ENCODE data around the gene KCNJ14.
"Not testable (repeated sequence)": the region's sequence is repeated elsewhere in the genome, so short reads cannot be mapped to it uniquely, and the experiment has no call there.

Gene KCNJ14

DNA sequence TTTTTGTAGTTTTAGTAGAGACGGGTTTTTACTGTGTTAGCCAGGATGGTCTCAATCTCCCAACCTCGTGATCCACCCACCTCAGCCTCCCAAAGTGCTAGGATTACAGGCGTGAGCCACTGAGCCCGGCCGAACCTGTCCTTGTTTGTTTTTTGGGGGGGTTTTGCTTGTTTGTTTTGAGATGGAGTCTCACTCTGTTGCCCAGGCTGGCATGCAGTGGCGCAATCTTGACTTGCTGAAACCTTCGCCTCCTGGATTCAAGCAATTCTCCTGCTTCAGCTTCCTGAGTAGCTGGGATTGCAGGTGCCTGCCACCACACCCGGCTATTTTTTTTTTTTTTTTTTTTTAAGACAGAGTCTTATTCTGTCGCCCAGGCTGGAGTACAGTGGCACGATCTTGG is 31.3 kb downstream of the KCNJ14 start:
- DNase-seq = not testable (repeated sequence)

- DNase-seq = no peak
Observed at GRCh38 chr19:48487544-48487943, 32.2 kb downstream of the KCNJ14 start.

- DNase-seq = peak in 6 of 56 donors; percentile 3 to 40 (median 10)
Observed at GRCh38 chr19:48487948-48488347, 32.6 kb downstream of the KCNJ14 start.

DNA sequence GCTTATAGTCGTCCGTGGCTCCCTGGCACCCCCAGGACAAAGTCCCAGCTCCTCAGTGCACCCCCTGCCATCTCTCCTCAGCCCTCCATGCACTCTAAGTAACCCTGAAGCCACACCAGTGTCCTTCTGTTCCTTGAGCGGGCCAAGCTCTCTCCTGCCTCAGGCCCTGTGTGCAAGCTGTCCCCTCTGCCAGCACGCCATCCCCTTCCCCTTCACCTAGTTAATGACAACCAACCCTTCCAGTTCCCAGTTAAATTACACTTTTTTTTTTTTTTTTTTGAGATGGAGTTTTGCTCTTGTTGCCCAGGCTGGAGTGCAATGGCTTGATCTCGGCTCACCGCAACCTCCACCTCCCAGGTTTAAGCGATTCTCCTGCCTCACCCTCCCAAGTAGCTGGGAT is 33.1 kb downstream of the KCNJ14 start:
- DNase-seq = not testable (repeated sequence)

- DNase-seq = peak in 39 of 56 donors; percentile 2 to 59 (median 21)
Observed at GRCh38 chr19:48489608-48490216, 34.3 kb downstream of the KCNJ14 start.

DNA sequence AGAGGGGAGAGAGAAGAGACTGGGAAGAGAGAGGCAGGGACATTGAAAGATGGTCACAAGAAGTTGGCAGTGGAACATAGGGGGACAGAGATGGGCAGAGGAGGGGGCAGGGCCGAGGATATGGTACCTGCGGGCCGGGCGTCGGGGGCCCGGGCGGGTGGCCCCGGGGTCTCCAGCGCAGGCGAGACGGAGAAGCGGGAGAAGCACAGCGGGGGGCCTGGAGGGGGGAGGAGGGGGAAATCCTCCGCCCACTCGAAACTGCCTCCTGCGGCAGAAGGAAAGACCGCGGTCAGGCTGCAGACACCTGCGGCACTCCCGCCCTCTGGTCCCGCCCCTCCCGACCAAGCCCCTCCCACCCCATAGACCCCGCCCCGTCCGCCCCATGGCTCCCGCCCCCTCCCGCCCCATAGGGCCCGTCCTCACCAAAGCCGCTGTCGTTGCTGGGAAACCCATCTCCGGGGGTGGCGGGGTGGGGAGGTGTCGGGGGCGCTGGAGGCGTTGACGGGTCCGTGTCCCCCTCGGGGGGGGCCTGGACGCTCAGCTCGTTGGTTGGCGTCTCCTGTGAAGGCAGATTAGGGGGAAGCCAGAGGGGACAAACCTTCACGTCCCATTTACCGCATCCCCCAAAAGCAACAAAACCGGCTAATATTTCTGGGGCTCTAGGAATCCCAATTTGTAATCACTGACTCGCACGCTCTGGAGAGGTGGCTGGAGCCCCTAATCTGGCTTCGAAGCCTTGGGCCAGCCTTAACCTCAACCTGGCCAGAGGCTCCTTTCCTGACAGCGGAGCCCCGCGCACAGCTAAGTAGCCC is 35.8 kb downstream of the KCNJ14 start:
- peak in 9 of 56 donors; percentile 13 to 40 (median 24) for DNase-seq

GRCh38 chr19:48491793-48492123 is 36.4 kb downstream of the KCNJ14 start:
- DNase-seq = no peak

DNA sequence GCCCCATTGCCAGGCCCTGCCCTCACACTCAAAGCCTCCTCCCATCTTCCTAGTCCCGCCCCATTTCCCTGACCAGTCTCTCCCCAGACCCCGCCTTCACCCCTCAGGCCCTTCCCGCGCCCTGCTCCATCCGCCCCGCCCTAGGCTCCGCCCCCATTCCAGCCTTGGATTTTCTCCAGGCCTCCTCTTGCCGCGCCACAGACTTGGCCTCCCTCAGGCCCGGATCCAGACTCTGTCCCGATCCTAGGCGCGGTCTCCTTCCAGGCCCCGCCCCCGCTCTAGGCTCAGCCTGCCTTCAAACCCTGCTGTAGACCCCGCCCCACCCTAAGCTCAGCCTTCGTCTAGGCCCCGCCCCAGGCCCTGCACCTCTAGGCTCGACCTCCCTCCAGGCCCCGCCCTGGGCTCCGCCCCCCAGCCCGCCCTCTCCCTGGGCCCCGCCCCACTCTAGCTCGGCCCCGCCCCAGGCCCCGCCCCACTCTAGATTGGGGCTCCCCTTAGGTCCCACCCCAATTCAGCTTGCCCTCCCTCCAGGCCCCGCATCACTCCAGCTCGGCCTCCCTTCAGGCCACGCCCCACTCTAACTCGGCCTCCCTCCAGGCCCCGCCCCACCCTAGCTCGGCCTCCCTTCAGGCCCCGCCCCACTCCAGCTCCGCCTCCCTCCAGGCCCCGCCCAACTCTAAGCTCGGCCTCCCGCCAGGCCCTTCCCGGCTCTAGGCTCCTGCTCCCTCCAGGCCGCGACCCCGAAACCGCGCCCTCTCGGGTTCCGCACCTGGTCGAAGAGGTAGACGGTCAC is 37.7 kb downstream of the KCNJ14 start:
- peak; percentile 30 to 99 (median 82) for DNase-seq

DNA sequence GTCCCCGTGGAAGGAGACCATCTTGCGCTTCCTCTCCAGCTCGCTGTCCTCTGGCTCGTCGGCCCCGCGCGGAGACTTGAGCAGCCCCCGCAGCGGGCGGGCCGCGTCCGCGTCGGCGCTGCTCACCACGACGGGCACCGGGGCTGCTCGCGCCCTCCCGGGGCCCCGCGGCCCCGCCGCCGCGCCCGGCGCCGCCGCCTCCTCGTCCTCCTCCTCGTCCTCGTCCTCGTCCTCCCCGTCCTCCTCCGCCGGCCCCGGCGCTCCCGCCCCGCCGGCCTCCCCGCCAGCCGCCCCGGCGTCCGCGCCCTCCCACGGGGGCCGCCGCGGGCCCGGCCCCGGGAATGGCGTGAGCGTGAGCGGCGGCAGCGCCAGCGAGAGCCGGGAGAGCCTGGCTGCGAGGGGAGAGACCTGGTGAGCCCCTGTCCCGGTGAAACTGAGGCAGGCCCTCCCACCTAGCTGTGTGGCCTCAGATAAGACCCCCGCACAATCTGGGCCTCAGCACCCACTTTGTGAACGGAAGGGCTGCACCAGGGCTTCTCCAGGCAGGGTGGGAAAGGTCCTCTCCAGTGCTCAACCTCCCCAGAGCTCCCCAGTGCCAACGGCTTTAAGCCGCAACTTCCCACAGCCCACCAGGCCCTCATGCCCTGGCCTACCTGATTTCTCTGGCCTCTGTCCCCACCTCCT is 38.5 kb downstream of the KCNJ14 start:
- DNase-seq = no peak

DNA sequence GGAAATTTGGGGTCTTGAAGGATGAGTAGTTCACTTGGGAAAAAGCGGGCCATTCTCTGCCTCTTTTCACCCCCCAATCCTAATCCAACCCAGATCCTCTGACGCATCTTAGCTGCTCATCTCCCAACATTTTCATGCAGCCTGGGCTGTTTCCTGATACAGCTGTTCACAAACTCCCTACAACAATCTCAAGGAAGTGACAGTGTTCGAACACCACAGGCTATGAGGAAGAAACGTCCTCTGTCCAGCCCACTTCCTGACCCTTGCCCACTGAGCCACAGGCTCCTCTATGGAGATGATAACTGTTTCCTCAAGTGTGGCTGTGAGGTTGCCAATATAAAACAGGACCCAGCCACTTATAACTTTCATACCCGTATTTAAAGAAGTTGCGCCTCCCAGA is 40.0 kb downstream of the KCNJ14 start:
- DNase-seq = no peak

DNA sequence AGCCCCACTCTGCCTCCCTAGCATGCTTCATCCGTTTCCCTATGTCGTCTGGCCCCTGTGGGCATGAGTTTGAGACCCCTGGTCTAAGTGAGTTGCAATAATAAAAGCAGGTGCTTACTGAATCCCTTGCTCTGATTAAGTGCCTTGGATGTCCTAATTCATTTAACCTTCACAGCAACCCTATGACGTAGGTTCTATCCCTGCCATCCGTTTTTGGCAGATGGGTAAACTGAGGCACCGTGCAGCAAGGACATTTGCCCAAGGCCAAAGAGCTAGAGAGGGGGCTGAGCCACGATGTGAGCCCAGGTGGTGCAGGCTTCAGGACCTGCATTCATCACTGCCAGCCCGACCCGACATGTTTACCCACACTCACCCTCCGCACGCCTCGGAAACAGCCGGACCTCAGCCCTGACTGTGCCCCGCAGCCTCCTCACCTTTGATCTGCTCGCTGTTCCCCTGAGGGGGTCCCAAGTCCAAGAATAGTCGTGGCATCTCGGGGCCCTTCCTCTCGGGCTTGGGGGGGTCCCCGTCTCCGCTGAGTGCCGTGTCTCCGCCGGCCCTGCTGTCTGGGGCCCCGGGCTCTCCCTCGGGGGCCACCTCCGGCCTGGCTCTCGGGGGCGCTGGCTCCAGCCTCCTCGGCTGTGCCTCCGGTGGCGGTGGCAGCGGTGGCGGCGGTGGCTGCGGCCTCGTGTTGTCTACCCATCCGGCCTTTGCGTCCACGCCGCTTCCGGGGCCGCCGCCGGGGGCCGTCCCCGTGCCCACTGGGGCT is 41.8 kb downstream of the KCNJ14 start:
- DNase-seq = no peak

DNA sequence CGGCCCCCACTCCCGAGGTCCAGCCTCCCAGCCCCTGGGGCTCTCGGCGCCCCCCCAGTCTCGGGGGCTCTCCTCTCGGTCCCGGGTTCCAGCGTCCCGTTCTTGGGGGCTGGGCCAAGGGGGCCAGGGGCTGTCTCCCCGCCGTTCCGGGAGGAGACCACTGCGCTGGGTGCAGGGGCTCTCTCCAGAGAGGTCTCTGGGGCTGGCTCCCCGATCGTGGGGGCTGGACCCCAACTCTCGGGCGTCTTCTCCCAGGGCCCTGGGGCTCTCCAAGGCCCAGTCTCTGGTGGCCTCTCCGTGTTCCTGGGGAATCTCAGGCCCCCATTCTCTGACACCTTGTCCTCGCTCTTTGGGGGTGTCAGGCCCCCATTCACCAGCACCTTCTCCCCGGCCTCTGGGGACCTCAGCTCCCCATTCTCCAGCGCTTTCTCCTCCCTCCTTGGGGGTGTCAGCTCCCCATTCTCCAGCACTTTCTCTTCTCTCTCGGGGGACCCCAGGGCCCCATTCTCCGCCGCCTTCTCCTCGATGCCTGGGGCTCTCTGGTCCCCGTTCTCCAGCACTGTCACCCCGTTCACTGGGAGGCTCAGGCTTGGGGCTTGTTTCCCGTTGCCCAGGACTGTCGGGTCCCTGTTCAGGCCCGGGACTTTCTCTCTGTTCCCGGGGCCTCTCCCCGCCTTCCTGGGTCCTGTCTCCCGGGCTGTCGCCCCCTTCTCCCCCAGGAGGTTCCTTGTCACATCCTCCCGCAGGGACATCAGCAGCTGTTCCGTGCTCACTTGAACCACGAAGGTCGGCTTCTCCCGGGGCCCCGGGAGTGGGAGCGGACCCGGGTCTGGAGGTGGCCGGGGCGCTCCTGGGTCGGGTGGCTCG is 42.6 kb downstream of the KCNJ14 start:
- no peak for DNase-seq

GRCh38 chr19:48498595-48499311 is 43.4 kb downstream of the KCNJ14 start:
- no peak for DNase-seq

- DNase-seq = no peak
Observed at GRCh38 chr19:48499316-48500090, 44.1 kb downstream of the KCNJ14 start.

GRCh38 chr19:48500830-48501493 is 45.6 kb downstream of the KCNJ14 start:
- DNase-seq = no peak

DNA sequence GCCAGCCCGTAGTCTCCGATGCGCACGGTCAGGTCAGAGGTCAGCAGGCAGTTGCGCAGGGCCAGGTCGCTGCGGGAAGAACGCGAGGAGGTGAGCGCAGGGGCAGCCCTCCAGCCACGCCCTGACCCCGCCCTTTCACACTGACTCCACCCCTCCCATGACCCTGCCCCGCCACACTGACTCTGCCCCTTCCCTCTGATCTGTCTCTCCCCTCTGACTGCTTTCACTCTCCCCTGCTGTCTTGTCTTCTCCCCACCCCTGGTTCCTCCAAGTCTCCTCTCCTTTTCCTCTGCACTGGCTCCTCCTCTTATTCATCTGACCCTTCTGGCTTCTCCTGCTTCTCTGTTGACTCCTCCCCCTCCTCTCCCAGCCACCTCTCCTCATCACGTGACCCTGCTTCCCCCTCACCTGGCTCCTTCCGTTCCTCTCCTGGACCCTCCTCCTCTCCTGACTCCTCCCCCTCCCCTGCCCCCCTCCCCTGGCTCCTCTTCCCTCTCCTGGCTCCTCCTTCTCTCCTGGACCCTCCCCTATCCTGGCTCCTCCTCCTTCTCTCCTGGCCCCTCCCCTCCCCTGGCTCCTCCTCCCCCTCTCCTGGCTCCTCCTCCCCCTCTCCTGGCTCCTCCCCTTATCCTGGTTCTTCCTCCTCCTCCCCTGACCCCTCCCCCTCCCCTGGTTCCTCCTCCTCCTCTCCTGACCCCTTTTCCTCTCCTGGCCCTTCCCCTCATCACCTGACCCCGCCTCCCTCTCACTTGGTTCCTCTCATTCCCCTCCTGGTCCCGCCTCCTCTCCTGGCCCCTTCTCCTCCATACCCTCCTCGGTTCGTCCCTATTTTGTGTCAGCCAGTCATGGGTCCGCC is 46.3 kb downstream of the KCNJ14 start:
- peak in 26 of 56 donors; percentile 9 to 76 (median 38) for DNase-seq

Measured in nucleus accumbens (tissue), 56 donors.